GM12878 (cell line): Measurements from ENCODE around the gene PTAFR. TPM values are rescaled to one million over a fixed set of nuclear protein-coding genes. Genes with fewer than 3 reads are reported as not detected.

Experiments
- CHD1 ChIP-seq: IDR thresholded peaks from 2 replicates; pipeline ENCODE4 v1.6.1; 2012; ENCODE audit warnings: low read depth, low read length, improper control_type of control experiment
- CTCF ChIP-seq, 3 experiments: IDR thresholded peaks in 2 of 3; conservative IDR thresholded peaks in 1 of 3; 2 replicates each; pipeline ENCODE4 v1.5.1; 2011; ENCODE audit warnings: low read depth in 3 of 3, low read length in 3 of 3, mild to moderate bottlenecking in 3 of 3, control low read depth in 2 of 3, moderate library complexity in 2 of 3, inconsistent platforms in 1 of 3, mixed read lengths in 1 of 3; ENCODE audit not compliant: control insufficient read depth in 2 of 3, insufficient read depth in 1 of 3; ENCODE audit errors: extremely low read depth in 1 of 3
- SMARCA5 ChIP-seq: fragments of 450-650 bp; IDR thresholded peaks from 2 replicates; pipeline ENCODE4 v1.6.1; 2017; ENCODE audit warnings: mild to moderate bottlenecking
- ZNF687 ChIP-seq: fragments of 450-650 bp; IDR thresholded peaks from 2 replicates; pipeline ENCODE4 v1.6.1; 2017; ENCODE audit warnings: mild to moderate bottlenecking, moderate library complexity
- polyA plus RNA-seq, 11 experiments: library from polyadenylated mRNA; depleted of rRNA in 4 of 11; unstranded in 6 of 11; stranded (reverse) in 5 of 11; fragments of >200 nt; fragmentation: Nextera tagmentation in 4 of 11; fragmentation: Illumina TruSeq in 1 of 11; extraction: Ambion mirVana in 4 of 11; extraction: Trizol in 1 of 11; gene quantifications; 1 replicate in 1 of 11; 2 replicates in 10 of 11; pipeline versions ENCODE4 v1.2.1 to v1.2.3, GENCODE V29; 2011 to 2016; ENCODE audit warnings: inconsistent platforms in 2 of 11, missing spikeins in 2 of 11, low read depth in 1 of 11
- total RNA-seq, 4 experiments: library from RNA; depleted of rRNA in 3 of 4; stranded (reverse); fragments of >200 nt in 3 of 4; fragmentation: Illumina TruSeq in 1 of 4; extraction: Trizol in 1 of 4; gene quantifications; 2 replicates each; pipeline versions ENCODE4 v1.2.1 to v1.2.3, GENCODE V29; 2013 to 2021

PTAFR gene
- total and polyA plus RNA-seq, 10 of the 15 experiments (the other 5 are each of a cell fraction or from before 2014, with no cell fraction given) = 17.5 to 251 (median 27.7) TPM

DNA sequence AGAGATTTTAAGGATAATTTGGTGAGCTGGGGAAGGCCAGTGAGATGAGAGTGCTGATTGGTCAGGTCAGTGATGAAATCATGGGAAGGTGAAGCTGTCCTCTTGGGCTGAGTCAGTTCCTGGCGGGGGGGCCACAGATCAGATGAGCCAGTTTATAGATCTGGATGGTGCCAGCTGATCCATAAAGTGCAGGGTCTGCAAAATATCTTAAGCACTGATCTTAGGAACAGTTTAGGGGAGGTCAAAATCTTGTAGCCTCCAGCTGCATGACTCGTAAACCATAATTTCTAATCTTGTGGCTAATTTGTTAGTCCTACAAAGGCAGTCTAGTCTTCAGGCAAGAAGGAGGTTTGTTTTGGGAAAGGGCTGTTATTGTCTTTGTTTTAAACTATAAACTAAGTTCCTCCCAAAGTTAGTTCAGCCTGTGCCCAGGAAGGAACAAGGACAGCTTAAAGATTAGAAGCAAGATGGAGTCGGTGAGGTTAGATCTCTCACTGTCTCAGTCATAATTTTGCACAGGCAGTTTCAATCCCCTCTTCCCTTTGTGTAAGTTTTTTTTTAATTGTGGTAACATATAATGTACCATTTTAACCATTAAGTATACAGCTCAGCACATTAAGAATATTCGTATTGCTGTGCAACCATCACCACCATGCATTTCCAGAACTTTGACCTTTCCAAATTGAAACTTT is 39.4 kb downstream of the PTAFR start (continued):
- TF ChIP-seq ZNF687 = no peak
- no peak for TF ChIP-seq CTCF (IDR thresholded peaks at IDR 0.05 in 2 of 3, conservative IDR thresholded peaks at IDR 0.05 in 1 of 3; ENCODE audit: control insufficient read depth in 2 of 3, extremely low read depth in 1 of 3, insufficient read depth in 1 of 3, low read depth in 3 of 3, low read length in 3 of 3)
- no peak for TF ChIP-seq SMARCA5
- TF ChIP-seq CHD1 = no peak
